GM21367 (cell line): ENCODE measurements around the gene MCM9.
"Not testable (repeated sequence)": the region's sequence is repeated elsewhere in the genome, so short reads cannot be mapped to it uniquely, and the experiment has no call there.

Experiments
- ATAC-seq: cut with Tn5 transposase; IDR thresholded peaks from one replicate; pipeline ENCODE4 v1.9.1; 2021; ENCODE audit not compliant: unreplicated experiment

Gene MCM9

DNA sequence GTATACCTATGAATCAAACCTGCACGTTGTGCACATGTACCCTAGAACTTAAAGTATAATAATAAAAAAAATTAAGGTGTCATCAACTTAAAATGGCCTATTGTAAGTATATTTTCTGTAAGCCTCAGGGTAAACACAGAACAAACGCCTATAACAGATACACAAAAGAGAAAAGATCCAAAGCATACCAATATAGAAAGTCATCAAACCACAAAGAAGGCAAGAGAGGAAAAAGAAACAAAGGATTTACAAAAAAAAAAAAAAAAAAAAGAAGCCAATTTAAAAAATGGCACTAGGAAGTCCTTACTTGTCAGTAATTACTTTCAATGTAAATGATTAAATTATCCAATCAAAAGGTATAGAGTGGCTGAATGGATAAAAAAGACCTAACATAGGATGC lies 65.6 kb downstream of the MCM9 start:
- no peak for ATAC-seq

DNA sequence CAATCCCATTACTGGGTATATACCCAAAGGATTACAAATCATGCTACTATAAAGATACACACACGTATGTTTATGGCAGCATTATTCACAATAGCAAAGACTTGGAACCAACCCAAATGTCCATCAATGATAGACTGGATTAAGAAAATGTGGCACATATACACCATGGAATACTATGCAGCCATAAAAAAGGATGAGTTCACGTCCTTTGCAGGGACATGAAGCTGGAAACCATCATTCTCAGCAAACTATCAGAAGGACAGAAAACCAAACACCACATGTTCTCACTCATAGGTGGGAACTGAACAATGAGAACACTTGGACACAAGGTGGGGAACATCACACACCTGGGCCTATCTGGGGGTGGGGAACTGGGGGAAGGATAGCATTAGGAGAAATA lies 66.1 kb downstream of the MCM9 start:
- ATAC-seq: not testable (repeated sequence)

DNA sequence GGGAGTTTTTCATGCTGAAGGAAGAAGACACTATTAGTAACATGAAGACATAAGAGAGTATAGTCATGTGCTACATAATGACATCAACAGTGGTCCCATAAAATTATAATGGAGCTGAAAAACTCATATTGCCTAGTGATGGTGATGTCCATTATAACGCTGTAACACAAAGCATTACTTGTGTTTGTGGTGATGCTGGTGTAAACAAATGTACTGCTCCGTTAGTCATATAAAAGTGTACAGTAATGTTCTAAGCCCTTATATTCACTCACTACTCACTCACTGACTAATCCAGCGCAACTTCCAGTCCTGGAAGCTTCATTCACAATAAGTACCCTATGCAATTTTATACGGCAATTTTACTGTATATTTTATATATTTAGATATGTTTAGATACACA lies 67.8 kb downstream of the MCM9 start:
- no peak for ATAC-seq

DNA sequence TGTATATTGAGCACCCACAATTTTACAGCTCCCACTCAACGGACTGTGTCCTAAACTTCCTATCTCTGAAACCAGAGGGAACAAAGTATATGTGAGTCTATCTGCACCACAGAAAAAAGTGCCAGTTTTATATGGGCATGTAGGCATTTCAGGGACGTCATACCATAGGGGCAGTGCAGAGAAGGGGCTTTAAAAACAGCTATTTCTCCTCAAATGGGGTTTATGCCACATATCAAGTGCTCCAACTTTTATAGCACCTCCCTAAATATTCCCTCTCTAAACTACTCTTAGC lies 69.9 kb downstream of the MCM9 start:
- ATAC-seq: no peak

DNA sequence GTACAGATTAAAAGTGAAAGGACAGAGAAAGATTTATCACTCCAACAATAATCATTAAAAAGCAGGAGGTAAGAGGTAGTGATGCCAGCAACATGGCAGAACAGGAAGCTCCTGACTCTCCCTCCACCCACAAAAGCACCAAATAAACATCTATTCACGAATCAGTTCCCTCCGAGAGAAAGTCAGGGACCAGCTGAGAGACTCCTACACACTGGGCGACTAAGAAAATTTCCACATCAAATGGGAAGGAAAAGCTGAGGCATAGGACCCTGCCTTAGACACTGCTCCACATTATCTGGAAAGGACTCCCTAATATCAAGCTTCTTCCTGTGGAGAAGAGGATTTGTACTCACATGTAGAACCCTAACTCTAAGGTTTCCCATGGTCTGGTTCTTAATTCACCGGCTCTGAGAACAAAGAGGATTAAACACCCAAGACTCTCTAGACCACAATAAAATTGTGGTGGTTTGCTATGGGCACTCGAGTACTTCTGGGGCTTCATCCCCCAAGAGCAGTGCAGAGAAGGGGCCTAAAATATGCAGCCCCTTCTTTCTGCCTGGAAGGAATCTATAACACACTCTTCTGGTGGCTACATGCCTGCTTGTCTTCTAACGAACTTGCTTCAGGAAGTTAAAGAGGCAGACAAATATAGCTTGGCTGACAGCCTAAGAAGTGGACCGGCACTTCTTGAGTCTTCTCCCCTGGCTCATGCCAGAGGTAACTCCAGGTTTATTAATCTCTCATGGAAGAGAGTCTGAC lies 70.4 kb downstream of the MCM9 start:
- ATAC-seq: no peak

DNA sequence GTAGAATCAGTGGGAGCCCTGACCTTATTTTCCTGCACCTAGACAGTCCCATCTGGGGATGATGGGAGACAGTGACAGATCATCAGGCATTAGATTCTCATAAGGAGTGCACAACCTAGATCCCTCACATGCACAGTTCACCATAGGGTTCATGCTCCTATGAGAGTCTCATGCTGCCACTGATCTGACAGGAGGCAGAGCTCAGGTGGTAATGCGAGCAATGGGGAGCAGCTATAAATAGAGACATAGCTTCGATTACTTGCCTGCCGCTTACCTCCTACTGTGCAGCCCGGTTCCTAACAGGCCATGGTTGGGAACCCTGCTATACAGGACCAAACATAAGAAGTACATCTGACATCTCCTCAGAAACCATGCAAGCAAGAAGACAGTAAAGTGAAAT lies 72.5 kb downstream of the MCM9 start:
- no peak for ATAC-seq

DNA sequence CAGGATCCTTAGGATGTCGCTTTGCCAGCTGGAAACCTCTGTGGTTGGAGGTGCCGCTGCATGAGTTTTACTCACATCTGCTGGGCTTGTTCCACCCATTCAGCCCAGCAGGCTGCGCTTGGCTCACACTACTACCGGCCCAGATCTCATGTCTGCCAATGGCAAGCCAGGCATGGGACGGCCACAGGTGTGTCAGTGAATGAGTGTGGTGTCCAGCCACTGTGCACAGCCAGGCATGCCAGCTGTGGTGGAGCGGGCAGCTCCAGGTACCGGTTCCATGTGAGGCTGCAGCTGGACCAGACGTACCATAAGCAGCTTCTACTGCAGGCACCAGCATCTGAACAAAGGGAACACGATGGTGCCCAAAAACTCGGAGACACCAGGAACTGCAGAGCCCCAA lies 74.1 kb downstream of the MCM9 start:
- ATAC-seq: no peak

DNA sequence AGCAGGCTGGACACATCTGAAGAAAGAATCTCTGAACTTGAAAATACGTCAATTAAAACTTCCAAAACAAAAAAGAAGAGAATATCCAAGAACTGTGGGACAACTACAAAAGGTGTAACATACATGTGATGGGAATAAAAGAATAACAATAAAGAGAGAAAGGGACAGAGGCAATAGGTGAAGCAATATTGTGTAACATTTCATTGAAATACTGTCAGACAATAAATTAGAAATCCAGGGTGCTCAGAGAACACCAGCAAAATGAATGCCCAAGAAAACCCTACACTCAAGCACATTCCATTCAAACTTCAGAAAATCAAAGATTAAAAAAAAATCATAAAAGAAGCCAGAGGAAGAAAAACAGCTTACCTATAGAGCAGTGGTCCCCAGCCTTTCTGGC lies 74.6 kb downstream of the MCM9 start:
- no peak for ATAC-seq

DNA sequence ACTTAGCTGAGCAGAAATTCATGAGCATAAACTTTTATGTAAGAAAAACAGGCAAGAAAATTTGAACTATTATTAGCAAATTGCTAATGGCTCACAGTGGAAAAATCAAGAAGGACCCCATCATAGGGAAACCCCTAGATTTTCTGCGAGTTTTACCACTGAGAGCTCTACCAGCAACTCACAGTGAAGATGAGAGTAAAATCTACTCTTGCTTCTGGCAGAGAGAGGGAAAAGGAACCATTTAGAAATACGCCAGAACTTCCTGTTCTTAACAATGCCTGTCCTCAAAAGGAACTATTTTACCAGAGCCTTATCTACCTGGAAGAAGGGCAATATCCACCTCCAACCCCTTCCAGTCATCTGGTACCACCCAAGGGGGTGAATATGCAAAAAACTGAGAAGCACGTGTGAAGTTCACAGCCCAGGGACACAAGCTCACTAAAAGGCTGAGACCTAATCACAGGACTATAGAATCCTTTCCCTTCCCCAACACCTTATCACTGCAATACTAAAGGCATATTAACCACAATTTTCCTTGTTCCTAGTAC lies 75.4 kb downstream of the MCM9 start:
- ATAC-seq: no peak

DNA sequence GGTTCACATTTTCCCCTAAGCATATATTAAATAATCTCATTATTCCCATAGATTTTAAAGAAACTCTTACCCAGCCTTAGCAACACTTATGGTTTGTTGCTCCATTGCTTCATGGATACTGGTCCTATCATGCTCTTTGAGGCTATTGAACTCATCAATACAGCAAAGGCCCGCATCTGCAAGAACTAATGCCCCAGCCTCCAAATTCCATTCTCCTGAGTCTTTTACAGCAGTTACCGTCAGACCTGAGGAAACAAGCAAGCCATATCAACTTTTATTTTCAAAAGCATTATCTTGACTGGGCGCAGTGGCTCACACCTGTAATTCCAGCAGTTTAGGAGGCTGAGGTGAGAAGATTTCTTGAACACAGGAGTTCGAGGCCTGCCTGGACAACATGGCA lies 78.7 kb downstream of the MCM9 start:
- ATAC-seq: no peak

DNA sequence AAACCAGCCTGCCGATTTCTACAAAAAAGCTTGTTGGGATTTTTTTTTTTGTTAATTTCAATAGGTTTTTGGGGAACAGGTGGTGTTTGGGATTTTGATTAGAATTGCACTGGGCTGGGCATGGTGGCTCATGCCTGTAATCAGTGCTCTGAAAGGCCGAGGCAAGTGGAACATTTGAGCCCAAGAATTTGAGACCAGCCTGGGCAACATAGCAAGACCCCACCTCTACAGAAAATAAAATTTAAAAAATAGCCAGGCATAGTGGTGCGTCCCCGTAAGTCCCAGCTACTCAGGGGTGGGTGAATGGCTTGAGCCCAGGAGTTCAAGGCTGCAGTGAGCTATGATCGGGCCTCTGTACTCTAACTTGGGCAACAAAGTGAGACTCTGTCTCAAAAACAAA lies 81.6 kb downstream of the MCM9 start:
- ATAC-seq: no peak

DNA sequence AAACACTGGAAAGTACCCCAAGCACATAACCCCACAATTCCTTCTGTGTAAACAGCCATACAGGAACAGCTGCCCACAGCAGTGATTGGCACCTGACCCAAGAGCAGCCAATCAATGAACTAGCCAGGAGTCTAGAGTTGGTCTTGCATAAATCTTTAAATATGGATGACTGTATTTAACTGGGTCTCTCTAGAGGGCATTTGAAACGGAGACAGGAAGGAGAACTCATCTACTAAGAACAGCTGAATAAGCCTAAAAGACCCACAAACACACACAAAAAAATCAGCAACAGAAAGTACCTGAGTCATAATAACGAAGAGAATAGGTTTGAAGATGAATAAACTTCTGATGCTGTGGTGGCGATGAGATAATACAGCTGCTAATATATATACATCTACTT lies 90.0 kb downstream of the MCM9 start:
- ATAC-seq: peak; percentile 65

DNA sequence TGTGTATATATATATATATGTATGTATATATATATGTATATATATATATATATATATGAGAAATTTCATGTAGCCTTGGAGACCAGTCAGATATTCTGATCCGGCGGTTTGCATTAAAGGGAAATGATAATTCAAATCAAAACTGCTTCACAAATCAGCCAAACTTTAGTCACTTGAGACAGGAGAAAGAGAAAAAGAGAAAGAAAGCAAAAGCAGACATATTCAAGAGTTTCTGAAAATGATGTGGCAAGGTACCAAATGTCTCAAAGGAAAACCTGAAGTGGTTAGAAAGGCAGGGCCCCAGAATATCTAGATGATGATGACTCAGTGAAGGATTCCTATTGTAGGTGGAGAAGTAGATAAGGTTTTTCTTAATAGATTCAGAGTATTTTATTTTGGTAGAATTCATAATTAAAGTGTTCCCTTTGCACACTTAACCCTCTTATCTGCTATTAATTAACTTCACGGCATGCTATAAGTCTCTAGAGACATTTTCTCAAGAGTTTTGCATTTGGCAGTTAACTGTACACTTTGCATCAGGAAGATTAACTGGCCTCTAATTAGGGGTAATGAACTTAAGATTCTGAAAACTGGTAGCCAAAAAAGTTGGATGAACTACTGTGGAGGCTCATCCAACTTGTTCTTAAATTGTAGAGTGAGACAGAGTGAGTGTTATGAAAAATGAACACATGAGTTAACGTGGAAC lies 91.1 kb downstream of the MCM9 start:
- ATAC-seq: peak; percentile 87

DNA sequence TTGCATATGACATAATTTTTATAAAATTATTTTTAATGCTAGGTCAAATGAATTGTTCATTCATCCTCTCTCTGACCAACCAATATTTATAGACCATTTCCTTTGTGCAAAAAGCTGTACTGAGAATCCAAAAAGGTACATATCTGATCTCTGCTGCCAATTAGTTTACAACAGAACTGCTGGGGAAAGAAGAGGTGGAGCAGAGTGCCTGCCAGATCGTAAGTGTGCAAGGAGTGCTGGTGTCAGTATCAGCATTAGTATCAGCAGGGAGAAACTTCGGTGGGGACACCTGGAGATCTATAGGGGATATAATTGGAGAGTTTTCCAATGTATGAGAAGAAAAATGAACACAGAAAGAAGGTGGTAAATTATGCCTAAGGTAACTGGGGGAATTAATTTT lies 104.3 kb downstream of the MCM9 start:
- ATAC-seq: no peak

DNA sequence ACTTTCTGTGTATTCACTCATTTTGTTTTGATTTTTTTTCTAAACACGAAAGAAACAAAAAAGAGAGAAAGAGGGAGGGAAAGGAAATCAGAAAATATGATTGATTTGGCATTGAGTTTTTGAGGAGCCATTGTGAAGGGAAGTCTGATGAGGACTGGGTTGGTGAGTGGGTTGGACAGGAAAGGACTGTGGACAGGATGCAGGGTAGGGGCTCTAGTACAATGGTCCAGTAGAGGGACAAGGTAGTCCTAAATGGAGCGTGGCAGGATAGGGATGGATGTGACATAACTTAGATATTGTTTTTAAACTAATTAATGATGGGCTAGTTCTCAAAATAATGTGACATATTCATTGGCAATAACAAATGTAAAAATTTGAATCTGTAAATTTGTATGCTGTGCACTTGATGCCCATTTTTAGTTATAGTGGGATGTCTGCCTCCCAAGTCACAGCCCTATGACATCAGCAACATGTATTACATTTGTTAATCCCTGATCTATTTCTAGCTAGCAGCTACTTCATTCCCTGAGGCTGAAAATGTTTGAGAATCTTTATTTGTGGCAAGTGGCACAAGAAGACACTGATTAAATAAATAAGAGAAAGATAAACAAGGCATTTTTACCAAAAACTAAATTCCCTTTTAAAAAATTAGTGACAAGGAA lies 105.0 kb downstream of the MCM9 start:
- no peak for ATAC-seq

DNA sequence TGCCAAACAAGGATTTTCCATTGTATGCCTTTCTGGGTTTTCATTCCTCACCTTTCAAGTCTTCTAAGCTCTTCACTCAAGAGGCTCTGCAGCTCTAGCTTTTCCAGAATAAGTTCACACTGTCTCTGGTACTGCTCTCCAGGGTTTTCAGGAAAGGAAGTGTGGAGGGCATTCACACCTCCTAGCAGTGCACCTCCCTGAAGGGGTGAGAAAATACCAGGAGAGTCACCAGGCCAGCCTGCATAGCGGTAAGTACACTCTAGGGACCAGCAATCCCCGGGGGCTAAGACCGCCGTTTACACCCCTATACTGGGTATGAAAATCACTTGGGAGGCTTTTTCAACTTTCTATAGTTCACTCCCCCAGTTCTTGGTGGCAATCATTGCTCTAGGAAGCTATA lies 108.9 kb downstream of the MCM9 start:
- no peak for ATAC-seq

DNA sequence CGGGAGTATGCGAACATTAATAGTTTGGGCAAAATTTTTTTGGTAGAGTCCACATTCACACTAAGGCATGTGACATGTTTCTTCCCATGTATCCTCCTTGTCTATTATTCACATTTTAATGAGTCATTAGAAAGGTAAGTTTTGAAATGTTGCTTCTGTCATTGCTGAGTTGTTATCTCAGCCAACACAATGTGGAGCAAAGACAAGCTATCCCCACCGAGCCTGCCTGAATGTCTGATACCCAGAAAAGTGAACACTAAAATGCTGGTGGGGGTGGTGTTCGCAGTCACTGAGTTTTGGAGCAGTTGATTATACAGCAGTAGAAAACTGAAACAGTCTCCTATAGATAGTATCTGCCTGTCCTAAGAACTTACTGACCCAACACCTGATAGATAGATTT lies 109.3 kb downstream of the MCM9 start:
- ATAC-seq: no peak

DNA sequence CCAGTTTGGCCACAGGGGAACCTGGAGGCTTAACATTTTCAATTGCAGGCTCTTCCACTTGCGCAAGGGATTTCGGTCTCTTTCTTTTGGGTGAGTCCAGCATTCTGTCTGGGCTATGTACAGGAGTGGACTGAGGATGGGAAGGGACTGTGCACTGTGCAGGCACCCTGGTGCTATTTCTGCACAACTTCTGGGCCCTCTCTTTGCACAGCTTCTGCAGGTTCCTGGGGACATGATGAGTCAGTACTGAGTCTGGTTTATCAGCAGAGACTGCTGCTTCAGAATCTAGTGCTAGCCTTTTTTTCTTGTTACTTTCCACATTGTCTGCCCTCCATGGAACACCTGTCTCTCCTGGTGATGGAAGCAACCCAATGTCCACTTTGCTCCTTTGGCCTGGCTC lies 119.5 kb downstream of the MCM9 start:
- no peak for ATAC-seq

DNA sequence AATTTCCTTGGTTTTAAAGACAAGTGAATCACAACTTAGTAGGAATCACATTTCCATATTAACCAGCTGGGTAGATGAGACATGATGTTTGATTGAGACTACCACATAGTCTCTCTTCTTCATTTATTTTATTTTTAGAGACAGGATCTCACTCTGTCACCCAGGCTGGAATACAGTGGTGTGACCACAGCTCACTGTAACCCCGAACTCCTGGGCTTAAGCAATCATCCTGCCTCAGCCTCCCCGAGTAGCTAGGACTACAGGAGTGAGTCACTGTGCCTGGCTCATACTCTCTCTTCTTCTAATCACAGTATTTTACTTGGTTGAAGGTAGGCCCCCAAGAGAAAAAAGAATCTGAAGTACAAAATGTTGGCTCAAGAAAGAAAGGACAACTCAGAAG lies 121.2 kb downstream of the MCM9 start:
- ATAC-seq: no peak

DNA sequence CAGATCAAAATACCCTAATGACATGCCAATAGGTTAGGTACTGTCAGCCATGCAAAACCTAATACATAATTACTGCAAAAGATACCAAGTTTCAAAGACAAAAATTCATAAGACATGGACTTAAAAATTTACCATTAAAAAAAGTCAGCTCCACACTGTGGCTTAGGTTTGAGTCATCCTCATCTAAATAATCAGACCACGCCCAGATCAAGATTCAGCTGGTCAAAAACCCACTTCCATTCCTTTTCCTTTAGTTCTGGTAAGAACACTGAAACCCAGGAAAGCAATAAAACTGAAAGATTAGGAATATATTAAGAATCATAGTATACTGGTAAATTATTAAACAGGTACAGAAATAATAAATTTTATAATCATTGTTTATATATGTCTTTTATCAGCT lies 122.0 kb downstream of the MCM9 start:
- ATAC-seq: no peak

DNA sequence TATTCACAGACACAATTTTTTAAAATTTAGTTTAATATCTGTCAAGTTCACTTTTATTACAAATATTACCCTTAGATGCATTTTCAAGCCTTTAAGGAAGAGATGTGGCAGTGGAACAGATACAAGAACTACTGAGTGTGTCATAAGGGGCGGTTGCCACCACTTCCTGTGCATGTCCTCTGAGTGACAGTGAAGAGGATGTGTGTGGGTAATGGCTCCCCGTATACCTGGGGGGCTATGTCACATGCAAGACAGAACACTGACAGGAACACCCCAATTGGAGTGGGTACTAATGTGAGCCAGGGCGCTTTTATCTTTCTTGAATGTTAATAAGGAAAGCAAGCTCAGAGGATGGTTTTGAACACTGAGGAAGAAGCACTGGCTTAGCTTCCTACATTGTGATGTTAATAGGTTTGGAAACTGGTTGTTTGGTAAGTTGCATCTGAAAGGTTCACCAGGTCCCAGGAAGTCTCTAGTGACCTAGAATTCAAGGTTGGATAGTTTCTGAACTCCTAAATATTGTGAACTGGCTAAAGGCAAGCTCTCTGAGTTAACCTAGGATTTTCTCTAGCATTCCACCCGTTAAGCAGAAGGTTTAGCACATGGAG lies 124.4 kb downstream of the MCM9 start:
- peak; percentile 90 for ATAC-seq
